Measurements from ENCODE around the gene ENAH. TPM values are rescaled to one million over a fixed set of nuclear protein-coding genes. Genes with fewer than 3 reads are reported as not detected.
A peak's percentile ranks its signal among the peaks of the same experiment; 100 is the strongest.

Gene ENAH
- total and polyA plus RNA-seq, 8 donors = 8.0 to 62.8 (median 31.9) TPM

GRCh38 chr1:225608014-225608796, 44.7 kb downstream of the ENAH start:
- Histone ChIP-seq H3K4me1 (peaks cover 15 to 36% (median 17%) of the 10 kb centered on the region in 3 donors), H3K4me3 (no peak overlapping the region), H3K27me3 (no peaks in the 10 kb centered on the region), H3K27ac (no peak overlapping the region), H3K9me3 (no peaks in the 10 kb centered on the region), H3K36me3 (no peaks in the 10 kb centered on the region)
- 90 to 91% methylated on average over 14 of the region's 14 CpGs for WGBS, 2 donors
- no peak for FAIRE-seq
- TF ChIP-seq CTCF (IDR thresholded peaks at IDR 0.05) = no peak
- no peak for DNase-seq
- intact Hi-C loops (cut with DNase I) = no loop called here
- no peak for ATAC-seq

GRCh38 chr1:225607355-225607754, 45.6 kb downstream of the ENAH start:
- Histone ChIP-seq H3K27ac (no peak overlapping the region), H3K36me3 (no peaks in the 10 kb centered on the region), H3K4me3 (no peak overlapping the region), H3K27me3 (no peaks in the 10 kb centered on the region), H3K4me1 (peaks cover 19 to 40% (median 26%) of the 10 kb centered on the region in 3 donors), H3K9me3 (no peaks in the 10 kb centered on the region)
- intact Hi-C loops (cut with DNase I) = no loop called here
- no peak for DNase-seq
- no peak for TF ChIP-seq CTCF (IDR thresholded peaks at IDR 0.05)
- FAIRE-seq = no peak
- ATAC-seq = no peak
- WGBS, 2 donors = 57 to 64% methylated on average over 3 of the region's 3 CpGs

GRCh38 chr1:225603538-225604354, 49.2 kb downstream of the ENAH start:
- Histone ChIP-seq H3K4me1 (peaks cover 21 to 40% (median 24%) of the 10 kb centered on the region in 3 donors), H3K27me3 (no peaks in the 10 kb centered on the region), H3K4me3 (no peak overlapping the region), H3K9me3 (no peaks in the 10 kb centered on the region), H3K36me3 (no peaks in the 10 kb centered on the region), H3K27ac (peak overlapping the region in 2 of 4 donors; percentile 55 to 66)
- DNase-seq (no peak), ATAC-seq (peak; percentile 77 to 88 (median 78)), FAIRE-seq (no peak)
- intact Hi-C loops (cut with DNase I) = no loop called here
- TF ChIP-seq CTCF (IDR thresholded peaks at IDR 0.05) = no peak

GRCh38 chr1:225602590-225603206, 50.2 kb downstream of the ENAH start:
- 0 to 5% methylated on average over 1 of the region's 1 CpG for WGBS, 2 donors
- FAIRE-seq (peak; percentile 77), DNase-seq (no peak), ATAC-seq (peak; percentile 56 to 71 (median 61))
- intact Hi-C loops (cut with DNase I) = no loop called here
- Histone ChIP-seq H3K36me3 (no peaks in the 10 kb centered on the region), H3K27ac (peak overlapping the region in 2 of 4 donors; percentile 55 to 66), H3K4me1 (peaks cover 24 to 40% (median 24%) of the 10 kb centered on the region in 3 donors), H3K9me3 (no peaks in the 10 kb centered on the region), H3K4me3 (peak overlapping the region in 1 of 4 donors; percentile 4), H3K27me3 (no peaks in the 10 kb centered on the region)
- TF ChIP-seq CTCF (IDR thresholded peaks at IDR 0.05) = no peak

Measured in pancreas (tissue), 10 donors.